GM21619 (cell line): ENCODE results near the gene SMIM33.
"Not testable (repeated sequence)": the region's sequence is repeated elsewhere in the genome, so short reads cannot be mapped to it uniquely, and the experiment has no call there.

Experiments used
- ATAC-seq: cut with Tn5 transposase; IDR thresholded peaks from one replicate; pipeline ENCODE4 v1.9.1; 2021; ENCODE audit not compliant: unreplicated experiment

SMIM33 gene

GRCh38 chr5:139470821-139471300 lies at the start of gene SMIM33:
Gene SMIM33, plus strand, starts transcription at chr5:139471004. Its CDS starts 118 bp downstream, at chr5:139471122.
- ATAC-seq: no peak

GRCh38 chr5:139422307-139422893 lies 48.4 kb upstream of the SMIM33 start:
- peak; percentile 65 for ATAC-seq

GRCh38 chr5:139425497-139425896 lies 45.3 kb upstream of the SMIM33 start:
- no peak for ATAC-seq

GRCh38 chr5:139426203-139426885 lies 44.5 kb upstream of the SMIM33 start:
- no peak for ATAC-seq

- ATAC-seq: no peak
These were observed 40.8 kb upstream of the SMIM33 start for GRCh38 chr5:139430015-139430414.

GRCh38 chr5:139431706-139432105 lies 39.1 kb upstream of the SMIM33 start:
- ATAC-seq: no peak

- no peak for ATAC-seq
These were observed 35.1 kb upstream of the SMIM33 start for GRCh38 chr5:139435676-139436075.

GRCh38 chr5:139438707-139439012 lies 32.1 kb upstream of the SMIM33 start:
- no peak for ATAC-seq

GRCh38 chr5:139439013-139439903 lies 31.5 kb upstream of the SMIM33 start, which contains the start of gene DNAJC18:
Gene DNAJC18, minus strand, starts transcription at chr5:139439525. Its CDS starts 80 bp downstream, at chr5:139439445.
- ATAC-seq: peak; percentile 90

GRCh38 chr5:139440416-139440815 lies 30.4 kb upstream of the SMIM33 start:
- not testable (repeated sequence) for ATAC-seq

GRCh38 chr5:139443831-139444453 lies 26.9 kb upstream of the SMIM33 start:
- no peak for ATAC-seq

GRCh38 chr5:139445325-139446170 lies 25.3 kb upstream of the SMIM33 start:
- ATAC-seq: no peak

GRCh38 chr5:139446956-139447779 lies 23.6 kb upstream of the SMIM33 start:
- ATAC-seq: peak; percentile 62

- no peak for ATAC-seq
These were observed 19.6 kb upstream of the SMIM33 start for GRCh38 chr5:139451176-139451575.

- ATAC-seq: no peak
These were observed 18.7 kb upstream of the SMIM33 start for GRCh38 chr5:139451878-139452660.

- ATAC-seq: no peak
These were observed 16.9 kb upstream of the SMIM33 start for GRCh38 chr5:139453683-139454567.

GRCh38 chr5:139454568-139455290 lies 16.1 kb upstream of the SMIM33 start:
- ATAC-seq: no peak
